Measurements from ENCODE around the gene NANS.
"Not testable (repeated sequence)": the region's sequence is repeated elsewhere in the genome, so short reads cannot be mapped to it uniquely, and the experiment has no call there.

NANS gene

GRCh38 chr9:98121058-98121457, 64.5 kb downstream of the NANS start:
- no peaks in the 10 kb centered on the region for H3K27me3 Mint-ChIP-seq
- no peak for ATAC-seq
- H3K36me3 Mint-ChIP-seq: no peaks in the 10 kb centered on the region
- peaks cover 44% of the 10 kb centered on the region for H3K4me1 Mint-ChIP-seq
- peak overlapping the region; percentile 95 for H3K27ac Mint-ChIP-seq
- no peak overlapping the region for H3K4me3 Mint-ChIP-seq
- no peaks in the 10 kb centered on the region for H3K9me3 Mint-ChIP-seq

- H3K9me3 Mint-ChIP-seq, H3K27me3 Mint-ChIP-seq, H3K4me3 Mint-ChIP-seq, ATAC-seq, H3K36me3 Mint-ChIP-seq, H3K27ac Mint-ChIP-seq: not testable (repeated sequence)
- H3K4me1 Mint-ChIP-seq: peaks cover 41% of the 10 kb centered on the region
Measured at GRCh38 chr9:98124091-98124490, 67.6 kb downstream of the NANS start.

GRCh38 chr9:98124637-98125426, 68.3 kb downstream of the NANS start:
- Mint-ChIP-seq H3K27ac (no peak overlapping the region), H3K4me3 (no peak overlapping the region), H3K27me3 (no peaks in the 10 kb centered on the region), H3K9me3 (no peaks in the 10 kb centered on the region), H3K36me3 (no peaks in the 10 kb centered on the region), H3K4me1 (peaks cover 42% of the 10 kb centered on the region)
- no peak for ATAC-seq

- no peak for ATAC-seq
- no peaks in the 10 kb centered on the region for H3K9me3 Mint-ChIP-seq
- no peaks in the 10 kb centered on the region for H3K27me3 Mint-ChIP-seq
- peak overlapping the region; percentile 53 for H3K27ac Mint-ChIP-seq
- peaks cover 27% of the 10 kb centered on the region for H3K4me1 Mint-ChIP-seq
- H3K4me3 Mint-ChIP-seq: no peak overlapping the region
- no peaks in the 10 kb centered on the region for H3K36me3 Mint-ChIP-seq
Measured at GRCh38 chr9:98127226-98127625, 70.7 kb downstream of the NANS start.

- Mint-ChIP-seq H3K27ac (no peak overlapping the region), H3K36me3 (no peaks in the 10 kb centered on the region)
Measured at GRCh38 chr9:98128316-98128715, 71.8 kb downstream of the NANS start.

GRCh38 chr9:98129451-98129881, 72.9 kb downstream of the NANS start:
- ATAC-seq: peak; percentile 93
- H3K36me3 Mint-ChIP-seq: no peaks in the 10 kb centered on the region
- H3K27ac Mint-ChIP-seq: peak overlapping the region; percentile 76
- H3K9me3 Mint-ChIP-seq: no peaks in the 10 kb centered on the region
- H3K4me3 Mint-ChIP-seq: no peak overlapping the region
- no peaks in the 10 kb centered on the region for H3K27me3 Mint-ChIP-seq
- peaks cover 36% of the 10 kb centered on the region for H3K4me1 Mint-ChIP-seq

More at GRCh38 chr9:98128316-98128715, 71.8 kb downstream of the NANS start:
- H3K27me3 Mint-ChIP-seq: no peaks in the 10 kb centered on the region
- ATAC-seq: no peak
- H3K4me1 Mint-ChIP-seq: peaks cover 32% of the 10 kb centered on the region
- no peaks in the 10 kb centered on the region for H3K9me3 Mint-ChIP-seq
- H3K4me3 Mint-ChIP-seq: no peak overlapping the region

GRCh38 chr9:98130060-98130459, 73.5 kb downstream of the NANS start:
- not testable (repeated sequence) for H3K9me3 Mint-ChIP-seq, ATAC-seq, H3K4me3 Mint-ChIP-seq, H3K36me3 Mint-ChIP-seq, H3K27me3 Mint-ChIP-seq
- Mint-ChIP-seq H3K4me1 (peaks cover 36% of the 10 kb centered on the region), H3K27ac (peak overlapping the region; percentile 76)

GRCh38 chr9:98130576-98131228, 74.2 kb downstream of the NANS start:
- ATAC-seq: no peak

GRCh38 chr9:98132158-98132557, 75.6 kb downstream of the NANS start:
- ATAC-seq: no peak
- H3K36me3 Mint-ChIP-seq: no peaks in the 10 kb centered on the region

More at GRCh38 chr9:98130576-98131228, 74.2 kb downstream of the NANS start:
- Mint-ChIP-seq H3K4me1 (peaks cover 36% of the 10 kb centered on the region), H3K9me3 (no peaks in the 10 kb centered on the region), H3K27me3 (no peaks in the 10 kb centered on the region), H3K4me3 (no peak overlapping the region), H3K36me3 (no peaks in the 10 kb centered on the region), H3K27ac (peak overlapping the region; percentile 76)

More at GRCh38 chr9:98132158-98132557, 75.6 kb downstream of the NANS start:
- Mint-ChIP-seq H3K9me3 (no peaks in the 10 kb centered on the region), H3K4me1 (peaks cover 36% of the 10 kb centered on the region), H3K27me3 (no peaks in the 10 kb centered on the region), H3K27ac (peak overlapping the region; percentile 10), H3K4me3 (no peak overlapping the region)
